ENCODE measurements around the gene DDC. TPM values are rescaled to one million over a fixed set of nuclear protein-coding genes. Genes with fewer than 3 reads are reported as not detected.
"Not testable (repeated sequence)": the region's sequence is repeated elsewhere in the genome, so short reads cannot be mapped to it uniquely, and the experiment has no call there.

DDC gene
- total RNA-seq, 1 experiment from 2014 or later: not detected

DNA sequence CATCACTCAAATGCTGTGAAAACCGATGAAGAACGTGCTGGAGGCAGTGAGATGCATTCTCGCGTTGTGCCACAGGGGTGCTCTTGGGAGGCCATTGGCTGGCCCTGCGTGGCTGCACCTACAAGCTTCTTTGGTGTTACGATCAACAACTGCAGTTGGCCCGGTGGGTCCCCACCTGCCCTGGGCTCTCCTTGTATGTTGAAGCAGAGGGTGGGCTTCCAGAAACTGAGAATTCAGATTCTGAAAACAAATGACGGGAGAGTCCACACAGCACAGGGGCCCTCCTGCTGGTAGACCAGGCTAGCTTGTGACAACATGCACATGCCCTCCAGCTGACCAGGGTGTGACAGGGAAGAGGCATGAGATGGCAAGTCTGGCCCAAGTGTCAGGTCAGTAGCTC, 23.7 kb upstream of the DDC start:
- DNase-seq (ENCODE audit: low spot score): no peak

- DNase-seq (ENCODE audit: low spot score): no peak
These were observed 22.5 kb upstream of the DDC start for GRCh38 chr7:50587737-50588136.

DNA sequence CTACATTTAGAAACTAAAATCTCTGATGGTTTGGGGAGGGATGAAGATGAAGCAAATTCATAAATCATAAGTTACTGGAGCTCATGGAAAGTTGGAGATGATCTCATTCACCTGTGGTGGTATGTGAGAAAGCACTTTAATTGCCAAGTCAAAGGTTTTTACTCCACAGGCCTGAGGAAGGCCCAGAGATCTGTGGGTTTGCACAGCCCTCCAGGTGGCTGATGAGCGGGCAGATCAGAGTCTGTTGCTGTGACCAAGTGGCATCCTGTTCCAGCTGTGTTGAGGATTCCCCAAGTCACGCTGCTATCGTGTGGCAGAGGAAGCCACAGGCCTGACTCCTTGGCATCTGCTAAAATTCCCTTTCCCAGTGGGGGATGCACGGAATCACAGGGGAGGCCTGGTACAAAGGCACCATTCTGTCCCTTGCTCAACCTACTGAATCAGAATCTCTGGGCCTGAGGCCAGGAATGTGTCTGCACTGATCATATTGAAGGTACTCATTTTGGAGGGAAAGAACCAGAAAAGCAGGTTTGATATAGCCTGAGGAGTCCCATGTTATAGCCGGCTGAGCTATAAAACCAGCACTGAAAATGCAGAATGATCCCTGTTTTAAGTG, 19.7 kb upstream of the DDC start:
- DNase-seq (ENCODE audit: low spot score): no peak

DNA sequence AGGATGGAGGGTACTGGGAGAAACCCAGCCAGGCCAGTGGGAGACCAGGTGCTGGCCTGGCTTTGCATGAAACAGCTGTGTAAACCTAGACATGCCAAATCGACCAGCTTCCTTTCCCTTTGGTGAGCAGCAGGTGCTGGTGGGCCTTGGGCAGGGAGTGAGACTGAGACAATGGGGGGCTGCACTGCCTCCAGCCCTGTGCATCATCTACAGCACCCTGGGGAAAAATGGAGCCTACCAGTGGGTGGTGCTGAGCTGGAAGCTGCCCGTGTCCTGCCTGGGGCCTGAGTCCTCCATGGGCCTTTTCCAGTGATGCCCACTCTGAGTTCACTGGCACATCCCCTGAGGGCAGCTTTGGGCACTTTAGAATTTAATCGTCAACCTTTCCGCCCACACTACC, 19.2 kb upstream of the DDC start:
- DNase-seq (ENCODE audit: low spot score): no peak

GRCh38 chr7:50583295-50583694, 18.1 kb upstream of the DDC start:
- not testable (repeated sequence) for DNase-seq (ENCODE audit: low spot score)

DNA sequence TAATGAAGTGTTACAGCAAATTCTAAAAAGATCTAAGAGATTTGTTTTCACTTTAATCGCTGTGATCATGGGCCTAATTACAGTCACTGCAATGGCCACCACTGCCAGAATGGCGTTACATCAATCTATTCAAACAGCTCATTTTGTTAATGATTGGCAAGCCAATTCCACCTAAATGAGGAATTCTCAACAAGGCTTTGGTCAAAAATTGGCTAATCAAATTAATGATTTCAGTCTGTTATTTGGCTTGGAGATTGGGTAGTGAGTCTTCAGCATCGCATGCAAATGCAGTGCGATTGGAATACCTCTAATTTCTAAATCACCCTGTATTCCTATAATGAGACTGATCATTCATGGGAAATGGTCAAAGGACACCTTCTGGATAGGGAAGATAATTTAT, 17.1 kb upstream of the DDC start:
- not testable (repeated sequence) for DNase-seq (ENCODE audit: low spot score)

DNA sequence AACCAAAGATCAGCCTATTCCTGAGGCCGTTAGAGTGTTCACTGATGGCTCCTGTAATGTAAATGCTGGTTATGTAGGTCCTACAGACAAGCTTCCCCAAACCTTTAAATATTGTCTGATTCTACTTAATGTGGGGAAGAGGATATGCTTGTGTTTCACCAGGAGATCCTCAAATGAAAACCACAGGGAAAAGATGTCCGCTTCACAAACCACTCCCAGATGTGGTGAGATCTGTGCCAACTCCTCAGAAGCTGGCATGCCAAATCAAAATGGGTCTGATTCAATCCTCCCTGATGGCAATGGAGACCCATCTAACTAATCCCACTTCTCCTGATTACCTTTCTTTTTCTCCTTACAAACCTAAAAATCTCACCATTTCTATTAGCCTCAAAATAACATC, 15.5 kb upstream of the DDC start:
- DNase-seq (ENCODE audit: low spot score): not testable (repeated sequence)

DNA sequence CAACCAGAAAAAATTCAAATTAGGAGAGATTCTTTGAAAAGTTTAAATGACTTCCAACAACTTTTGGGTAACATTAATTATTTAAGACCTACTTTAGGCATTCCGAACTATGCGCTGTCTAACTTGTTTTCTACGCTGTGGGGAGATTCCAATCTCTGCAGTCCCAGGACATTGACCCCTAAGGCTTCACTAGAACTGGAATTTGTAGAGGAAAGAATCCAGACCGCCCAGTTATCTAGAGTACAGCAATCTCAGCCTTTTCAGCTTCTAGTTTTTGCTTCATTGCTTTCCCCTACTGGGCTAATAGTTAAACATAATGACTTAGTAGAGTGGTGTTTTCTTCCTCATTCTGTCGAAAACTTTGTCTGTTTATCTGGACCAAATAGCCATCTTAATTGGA, 14.9 kb upstream of the DDC start:
- DNase-seq (ENCODE audit: low spot score): no peak

DNA sequence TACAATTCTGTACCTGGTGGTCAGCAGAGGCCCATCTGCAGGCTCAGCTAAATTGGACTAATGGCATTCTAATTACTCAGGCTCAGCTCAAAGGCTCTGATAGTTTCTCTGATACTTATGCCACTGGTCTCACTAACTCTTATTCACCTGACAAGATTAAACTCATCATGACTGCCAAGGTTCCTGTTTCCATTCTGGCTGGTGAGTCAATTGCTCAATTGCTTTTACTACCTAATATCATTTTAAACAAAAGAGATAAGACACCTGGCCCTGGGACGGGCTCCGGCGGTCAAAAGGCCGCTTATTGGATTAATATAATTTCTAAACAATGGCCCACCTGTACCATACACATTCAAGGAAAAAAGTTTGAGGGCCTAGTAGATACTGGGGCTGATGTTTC, 12.9 kb upstream of the DDC start:
- not testable (repeated sequence) for DNase-seq (ENCODE audit: low spot score)

DNA sequence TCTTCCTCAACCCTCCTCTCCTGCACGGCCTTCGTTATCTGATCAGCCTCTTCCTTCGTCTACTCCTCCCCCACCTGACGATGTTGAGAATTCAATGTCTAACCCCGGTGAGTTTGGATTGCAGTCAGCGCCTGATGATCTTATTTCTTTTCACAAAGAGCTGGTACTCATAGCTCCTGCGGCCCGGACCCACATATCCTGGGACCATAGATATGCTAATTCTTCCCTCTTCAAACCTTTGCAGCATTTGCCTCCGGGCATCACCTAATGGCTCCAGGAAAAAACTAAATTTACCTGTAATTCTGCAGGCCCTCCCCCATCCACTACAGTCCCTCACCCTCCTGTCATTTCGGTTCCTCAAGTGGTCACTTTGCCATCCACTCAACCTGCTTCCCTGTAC, 12.4 kb upstream of the DDC start:
- DNase-seq (ENCODE audit: low spot score): no peak

GRCh38 chr7:50576388-50576787, 11.2 kb upstream of the DDC start:
- not testable (repeated sequence) for DNase-seq (ENCODE audit: low spot score)

- no peak for DNase-seq (ENCODE audit: low spot score)
These were observed 2.6 kb upstream of the DDC start for GRCh38 chr7:50567715-50568261.

DNA sequence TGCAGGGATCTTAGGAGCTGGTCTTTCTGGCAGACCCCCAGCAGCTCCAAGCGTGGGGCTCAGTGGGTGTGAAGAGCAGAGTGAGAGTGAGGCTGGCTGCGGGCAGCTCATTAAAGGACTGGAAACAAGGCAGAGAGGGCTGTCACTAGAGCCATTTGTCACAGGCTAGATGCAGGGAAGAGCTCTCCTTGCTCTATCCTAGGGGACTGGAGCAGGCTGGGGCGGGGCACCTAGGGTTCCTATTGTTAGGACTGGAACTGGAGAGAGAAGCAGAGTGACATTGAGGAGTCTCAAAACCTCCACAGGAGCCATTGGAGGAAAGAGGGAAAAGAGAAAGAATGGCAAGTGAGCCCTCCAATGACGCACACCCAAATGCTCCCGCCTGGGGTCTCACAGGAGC, 772 bp upstream of the DDC start:
- no peak for DNase-seq (ENCODE audit: low spot score)

DNA sequence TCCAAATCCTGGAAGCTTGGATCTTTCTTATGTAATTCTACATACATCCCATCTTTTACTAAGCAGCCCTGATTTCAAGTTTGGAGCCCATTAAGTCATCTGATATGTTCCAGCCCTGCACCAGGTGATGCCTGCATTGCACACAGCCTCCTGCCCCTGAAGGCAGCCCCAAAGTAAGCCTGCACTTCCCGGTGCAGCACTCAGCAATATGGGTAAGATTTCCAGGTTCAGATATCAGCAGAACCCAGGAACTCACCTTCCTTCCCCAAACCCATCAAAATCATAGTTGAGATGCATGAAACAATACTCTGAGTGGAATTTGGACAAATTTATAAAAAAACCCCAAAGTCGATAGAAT, 333 bp upstream of the DDC start:
- DNase-seq (ENCODE audit: low spot score): no peak

DNA sequence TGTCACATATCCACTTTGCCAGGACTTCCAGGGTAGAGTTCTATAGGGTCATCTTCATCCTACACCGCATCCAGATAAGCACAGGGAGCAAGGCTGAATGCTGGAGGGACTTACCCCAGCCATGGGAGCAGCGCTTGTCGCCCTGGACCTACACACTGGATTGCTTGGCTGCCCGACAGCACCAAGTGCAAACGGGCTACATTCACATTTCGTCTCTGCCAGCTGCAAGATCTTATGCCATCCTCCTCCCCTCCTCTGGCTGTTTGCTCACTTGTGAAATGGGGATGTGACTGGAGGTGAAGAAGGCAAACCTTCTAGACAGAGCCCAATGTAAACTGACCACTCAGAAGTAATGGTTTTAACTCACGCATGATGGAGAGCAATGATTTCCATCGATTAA, 1.0 kb downstream of the DDC start:
- DNase-seq (ENCODE audit: low spot score): no peak

GRCh38 chr7:50562136-50562535, 3.1 kb downstream of the DDC start:
- DNase-seq (ENCODE audit: low spot score): no peak

DNA sequence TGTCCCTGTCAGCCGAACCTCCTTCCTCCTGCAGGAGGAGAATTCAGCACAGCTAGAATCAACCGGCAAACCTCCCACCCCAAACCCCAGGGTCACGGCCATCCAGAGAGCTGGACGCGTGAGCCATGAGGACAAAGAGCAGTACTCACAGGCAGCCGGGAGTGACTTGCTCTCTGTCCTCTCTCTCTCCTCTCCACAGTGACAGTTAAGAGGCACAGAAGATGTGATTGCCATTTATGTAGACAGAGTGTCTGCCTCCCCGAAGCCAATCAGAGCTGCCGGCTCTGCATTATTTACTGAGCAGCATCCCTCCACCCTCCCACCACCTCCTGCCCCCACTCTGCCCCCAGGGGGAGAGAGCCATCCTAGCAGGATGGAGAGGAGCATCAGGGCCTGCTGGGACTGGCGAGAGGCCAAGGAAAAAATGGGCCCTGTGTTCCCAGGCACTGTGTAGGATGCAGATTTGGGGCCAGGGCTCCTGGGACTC, 4.3 kb downstream of the DDC start:
- no peak for DNase-seq (ENCODE audit: low spot score)

- no peak for DNase-seq (ENCODE audit: low spot score)
These were observed 5.3 kb downstream of the DDC start for GRCh38 chr7:50559881-50560280.

GRCh38 chr7:50558294-50559053, 6.7 kb downstream of the DDC start:
- no peak for DNase-seq (ENCODE audit: low spot score)

DNA sequence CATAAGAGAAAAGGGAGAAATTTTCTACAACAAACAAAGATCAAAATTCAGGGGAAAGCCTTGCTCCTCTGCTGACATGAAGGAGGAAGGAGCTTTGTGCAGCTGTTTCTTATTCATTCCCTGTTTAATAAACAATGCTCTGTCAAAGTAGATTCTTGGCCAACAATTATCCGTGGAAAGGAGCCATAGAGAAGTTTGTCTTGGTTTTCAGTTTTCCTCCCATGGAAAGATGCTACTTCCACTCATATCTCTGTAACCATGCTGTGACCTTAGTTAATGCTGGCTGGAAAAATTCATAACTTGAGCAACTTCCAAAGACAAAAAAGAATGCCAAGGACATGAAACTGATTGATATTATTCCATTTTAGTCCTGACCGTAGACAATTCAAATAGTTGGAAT, 8.1 kb downstream of the DDC start:
- no peak for DNase-seq (ENCODE audit: low spot score)

DNA sequence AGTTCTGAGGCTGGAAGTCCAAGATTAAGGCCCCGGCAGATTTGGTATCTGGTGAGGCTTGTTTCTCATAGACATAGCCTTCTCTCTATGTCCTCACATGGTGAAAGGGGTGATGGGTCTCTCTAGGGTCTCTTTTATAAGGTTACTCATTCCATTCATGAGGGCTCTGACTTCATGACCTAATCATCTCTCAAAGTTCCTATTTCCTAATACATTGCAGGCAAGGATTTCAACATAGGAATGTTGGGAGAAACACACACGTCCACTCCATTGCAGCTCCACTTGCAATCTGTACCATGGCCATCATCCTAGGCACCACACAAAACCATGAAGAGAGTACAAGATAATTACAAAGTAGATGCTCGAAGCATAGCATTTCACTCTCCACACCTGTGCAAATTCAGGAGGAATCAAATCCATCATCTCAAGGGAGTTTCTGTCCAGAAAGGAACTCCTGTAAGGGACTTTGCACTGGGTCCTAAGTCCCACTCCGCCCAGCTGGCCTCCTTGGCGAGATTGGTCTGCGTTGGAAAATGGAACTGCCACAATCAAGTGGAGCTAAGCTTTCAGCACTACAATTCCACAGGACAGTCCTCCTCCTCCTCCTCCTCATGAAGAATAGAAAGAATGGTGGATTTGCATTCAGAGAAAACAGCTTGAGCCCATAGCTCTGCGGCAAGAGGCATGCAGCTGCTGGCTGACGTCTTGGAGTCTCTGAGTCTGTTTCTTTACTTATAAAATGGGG, 8.8 kb downstream of the DDC start:
- DNase-seq (ENCODE audit: low spot score): no peak

GRCh38 chr7:50555594-50556140, 9.5 kb downstream of the DDC start:
- DNase-seq (ENCODE audit: low spot score): no peak

Measured in H4 (cell line).